ENCODE results near the gene FAM131A. TPM values are rescaled to one million over a fixed set of nuclear protein-coding genes. Genes with fewer than 3 reads are reported as not detected.
A peak's percentile ranks its signal among the peaks of the same experiment; 100 is the strongest.

FAM131A gene
- total and polyA plus RNA-seq, 9 of the 15 experiments (the other 6 are each of a cell fraction or from before 2014, with no cell fraction given), result 0.48 to 11.1 (median 4.3) TPM

GRCh38 chr3:184334470-184335158 lies 2.8 kb upstream of the FAM131A start (continued):
- TF ChIP-seq ATF7 (IDR thresholded peaks at IDR 0.05) (no peak), FOXA3 (CRISPR knock-in tag; conservative IDR thresholded peaks at IDR 0.05 in 1 of 2, IDR thresholded peaks at IDR 0.05 in 1 of 2) (peak; percentile 60 to 98), NRF1 (conservative IDR thresholded peaks at IDR 0.05 in 1 of 2, IDR thresholded peaks at IDR 0.05 in 1 of 2) (0 out of 4 replicates have a peak, but pooled peaks of 1 of the 2 experiments have one; percentile 16), ZFX (CRISPR knock-in tag; IDR thresholded peaks at IDR 0.05) (peak; percentile 70), ZNF165 (CRISPR knock-in tag; IDR thresholded peaks at IDR 0.05; ENCODE audit: borderline replicate concordance) (no peak), KDM1A (IDR thresholded peaks at IDR 0.05) (peak; percentile 43 to 64), SP2 (IDR thresholded peaks at IDR 0.05; ENCODE audit: extremely low read depth, low read depth, low read length, poor library complexity, severe bottlenecking) (no peak), FOXM1 (IDR thresholded peaks at IDR 0.05; ENCODE audit: low read depth) (no peak), FOXM1 (CRISPR knock-in tag; IDR thresholded peaks at IDR 0.05; ENCODE audit: low read depth) (no peak), CBX8 (IDR thresholded peaks at IDR 0.05; ENCODE audit: borderline replicate concordance, extremely low read depth, low read depth, low read length, poor library complexity, severe bottlenecking) (no peak), SMARCA4 (IDR thresholded peaks at IDR 0.05) (peak; percentile 75), MTA1 (IDR thresholded peaks at IDR 0.05; ENCODE audit: borderline replicate concordance) (no peak), GATAD2B (IDR thresholded peaks at IDR 0.05; ENCODE audit: borderline replicate concordance) (no peak), FOS (IDR thresholded peaks at IDR 0.05; ENCODE audit: extremely low read depth, insufficient read length) (peak; percentile 30), EP300 (IDR thresholded peaks at IDR 0.05; ENCODE audit: low read length) (no peak), PHF8 (IDR thresholded peaks at IDR 0.05; ENCODE audit: borderline replicate concordance, low read length) (no peak), NR3C1 (CRISPR knock-in tag; IDR thresholded peaks at IDR 0.05) (no peak), PTBP1 (IDR thresholded peaks at IDR 0.05; ENCODE audit: low read depth, low read length) (no peak), ZBTB7A (IDR thresholded peaks at IDR 0.05; ENCODE audit: borderline replicate concordance, control insufficient read depth, low read depth, low read length) (peak; percentile 40; the same call in 1 of the 2 replicates), ZNF140 (CRISPR knock-in tag; IDR thresholded peaks at IDR 0.05) (no peak), POLR2A (conservative IDR thresholded peaks at IDR 0.05) (no peak), MYNN (IDR thresholded peaks at IDR 0.05) (no peak), MYNN (CRISPR knock-in tag; IDR thresholded peaks at IDR 0.05) (no peak), PYGO2 (tag; IDR thresholded peaks at IDR 0.05) (no peak)
- TF ChIP-seq, protein P1, sequence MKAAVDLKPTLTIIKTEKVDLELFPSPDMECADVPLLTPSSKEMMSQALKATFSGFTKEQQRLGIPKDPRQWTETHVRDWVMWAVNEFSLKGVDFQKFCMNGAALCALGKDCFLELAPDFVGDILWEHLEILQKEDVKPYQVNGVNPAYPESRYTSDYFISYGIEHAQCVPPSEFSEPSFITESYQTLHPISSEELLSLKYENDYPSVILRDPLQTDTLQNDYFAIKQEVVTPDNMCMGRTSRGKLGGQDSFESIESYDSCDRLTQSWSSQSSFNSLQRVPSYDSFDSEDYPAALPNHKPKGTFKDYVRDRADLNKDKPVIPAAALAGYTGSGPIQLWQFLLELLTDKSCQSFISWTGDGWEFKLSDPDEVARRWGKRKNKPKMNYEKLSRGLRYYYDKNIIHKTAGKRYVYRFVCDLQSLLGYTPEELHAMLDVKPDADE (conservative IDR thresholded peaks at IDR 0.05; ENCODE audit: control insufficient read depth, low read depth, low read length), result no peak
- TF ChIP-seq, protein P2, sequence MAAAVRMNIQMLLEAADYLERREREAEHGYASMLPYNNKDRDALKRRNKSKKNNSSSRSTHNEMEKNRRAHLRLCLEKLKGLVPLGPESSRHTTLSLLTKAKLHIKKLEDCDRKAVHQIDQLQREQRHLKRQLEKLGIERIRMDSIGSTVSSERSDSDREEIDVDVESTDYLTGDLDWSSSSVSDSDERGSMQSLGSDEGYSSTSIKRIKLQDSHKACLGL (CRISPR knock-in tag; IDR thresholded peaks at IDR 0.05; ENCODE audit: borderline replicate concordance, poor library complexity, severe bottlenecking), result no peak
- TF ChIP-seq, protein P3, sequence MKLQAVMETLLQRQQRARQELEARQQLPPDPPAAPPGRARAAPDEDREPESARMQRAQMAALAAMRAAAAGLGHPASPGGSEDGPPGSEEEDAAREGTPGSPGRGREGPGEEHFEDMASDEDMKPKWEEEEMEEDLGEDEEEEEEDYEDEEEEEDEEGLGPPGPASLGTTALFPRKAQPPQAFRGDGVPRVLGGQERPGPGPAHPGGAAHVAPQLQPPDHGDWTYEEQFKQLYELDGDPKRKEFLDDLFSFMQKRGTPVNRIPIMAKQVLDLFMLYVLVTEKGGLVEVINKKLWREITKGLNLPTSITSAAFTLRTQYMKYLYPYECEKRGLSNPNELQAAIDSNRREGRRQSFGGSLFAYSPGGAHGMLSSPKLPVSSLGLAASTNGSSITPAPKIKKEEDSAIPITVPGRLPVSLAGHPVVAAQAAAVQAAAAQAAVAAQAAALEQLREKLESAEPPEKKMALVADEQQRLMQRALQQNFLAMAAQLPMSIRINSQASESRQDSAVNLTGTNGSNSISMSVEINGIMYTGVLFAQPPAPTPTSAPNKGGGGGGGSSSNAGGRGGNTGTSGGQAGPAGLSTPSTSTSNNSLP (IDR thresholded peaks at IDR 0.05; ENCODE audit: borderline replicate concordance, low read depth, low read length), result no peak
